ENCODE measurements around the gene ANKS3.

The ANKS3 gene

DNA sequence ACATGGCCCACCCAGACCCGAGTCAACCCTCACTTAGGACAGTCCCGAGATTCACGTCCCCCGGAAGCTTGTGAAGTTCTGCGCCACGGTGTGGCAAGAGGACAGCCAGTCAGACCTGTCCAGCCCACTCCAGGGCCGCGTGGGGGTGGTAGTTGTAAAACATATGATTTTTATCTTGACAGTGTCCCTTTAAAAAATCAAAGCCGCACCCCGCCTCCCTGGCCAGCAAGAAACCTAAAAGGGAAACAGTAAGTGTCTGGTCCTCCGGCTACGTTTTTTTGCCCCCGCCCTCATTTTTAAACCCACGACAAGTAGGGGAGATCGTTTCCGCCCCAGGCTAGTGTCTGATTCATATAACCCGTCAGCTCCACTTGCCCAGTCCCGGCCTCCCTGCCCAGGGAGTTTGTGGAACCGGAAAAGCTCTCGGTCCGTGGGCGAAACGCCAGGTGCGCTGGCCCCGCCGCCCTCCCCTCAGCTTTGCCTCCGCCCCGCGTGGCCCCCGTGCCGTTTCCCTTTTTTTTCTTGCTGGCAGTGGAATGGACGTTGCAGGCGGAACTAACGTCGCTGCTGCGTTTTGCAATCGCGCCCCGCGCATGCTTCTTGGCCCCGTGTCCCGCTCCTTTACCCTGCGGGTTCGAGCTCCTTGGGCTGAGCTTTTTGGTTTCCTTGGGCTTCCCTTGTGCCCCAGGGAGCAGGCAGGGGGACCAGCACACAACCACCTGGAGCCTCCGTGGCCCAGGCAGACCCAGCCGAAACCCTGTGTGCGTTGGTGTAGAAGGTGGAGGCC is 54.0 kb downstream of the ANKS3 start:
- Histone ChIP-seq H3K4me2 (no peak overlapping the region), H3K36me3 (peaks cover 74 to 100% (median 93%) of the 10 kb centered on the region in 11 experiments), H3K4me3 (no peak overlapping the region), H3K9ac (no peak overlapping the region), H3K27me3 (no peaks in the 10 kb centered on the region), H3K4me1 (peaks cover 10 to 63% (median 40%) of the 10 kb centered on the region in 10 experiments), H3K27ac (no peak overlapping the region), H3K9me3 (replicated peaks in 1 of 11) (no peaks in the 10 kb centered on the region), H4K20me1 (peaks cover 16 to 98% (median 59%) of the 10 kb centered on the region in 11 experiments; a peak in 20 of 22 replicates)
- TF ChIP-seq Cebpa-rat (IDR thresholded peaks at IDR 0.05): no peak

- Histone ChIP-seq H4K20me1 (peaks cover 16 to 90% (median 55%) of the 10 kb centered on the region in 11 experiments; a peak in 20 of 22 replicates), H3K9ac (peak overlapping the region in 1 of 11 experiments; percentile 37; a peak in 1 of 22 replicates), H3K4me3 (no peak overlapping the region), H3K27ac (no peak overlapping the region), H3K4me2 (no peak overlapping the region), H3K36me3 (peaks cover 71 to 98% (median 90%) of the 10 kb centered on the region in 11 experiments), H3K27me3 (no peaks in the 10 kb centered on the region), H3K9me3 (replicated peaks in 1 of 11) (no peaks in the 10 kb centered on the region), H3K4me1 (peaks cover 13 to 62% (median 36%) of the 10 kb centered on the region in 10 experiments)
- no peak for TF ChIP-seq Cebpa-rat (IDR thresholded peaks at IDR 0.05)
These were observed 54.8 kb downstream of the ANKS3 start for GRCh38 chr16:4679156-4679849.

DNA sequence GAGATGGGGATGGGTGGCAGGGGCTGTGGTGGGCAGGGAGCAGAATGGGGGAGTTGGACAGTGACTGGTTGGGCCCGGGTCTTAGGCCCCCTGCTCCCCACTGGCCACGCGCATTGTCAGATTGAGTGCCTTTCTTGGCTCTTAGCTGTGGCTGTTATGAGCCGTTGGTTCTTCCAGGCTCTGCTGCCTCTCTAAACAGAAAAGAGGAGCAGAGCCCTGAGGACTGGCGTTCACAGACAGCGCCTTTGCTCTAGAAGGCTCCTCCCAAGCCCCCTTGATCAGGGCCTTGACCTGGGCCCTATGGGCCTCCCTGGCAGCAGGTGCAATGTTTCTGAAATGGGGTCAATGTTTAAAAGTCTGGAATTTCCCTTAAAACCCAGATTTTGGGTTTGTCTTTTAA is 55.5 kb downstream of the ANKS3 start:
- Histone ChIP-seq H3K4me2 (peak overlapping the region in 1 of 11 experiments; percentile 3; a peak in 1 of 22 replicates), H3K27ac (peak overlapping the region in 1 of 11 experiments; percentile 1; a peak in 4 of 22 replicates), H4K20me1 (peaks cover 16 to 88% (median 55%) of the 10 kb centered on the region in 11 experiments; a peak in 20 of 22 replicates), H3K9me3 (replicated peaks in 1 of 11) (no peaks in the 10 kb centered on the region), H3K4me1 (peaks cover 13 to 68% (median 33%) of the 10 kb centered on the region in 10 experiments), H3K36me3 (peaks cover 73 to 98% (median 90%) of the 10 kb centered on the region in 11 experiments), H3K4me3 (no peak overlapping the region), H3K27me3 (no peaks in the 10 kb centered on the region), H3K9ac (peak overlapping the region in 1 of 11 experiments; percentile 37; a peak in 3 of 22 replicates)
- TF ChIP-seq Cebpa-rat (IDR thresholded peaks at IDR 0.05): no peak

GRCh38 chr16:4677994-4678393 is 56.1 kb downstream of the ANKS3 start:
- Histone ChIP-seq H3K9me3 (replicated peaks in 1 of 11) (no peaks in the 10 kb centered on the region), H3K4me2 (peak overlapping the region in 1 of 11 experiments; percentile 8; a peak in 2 of 22 replicates), H4K20me1 (peaks cover 16 to 88% (median 55%) of the 10 kb centered on the region in 11 experiments; a peak in 20 of 22 replicates), H3K9ac (no peak overlapping the region), H3K4me3 (no peak overlapping the region), H3K27ac (peak overlapping the region in 1 of 11 experiments; percentile 1; a peak in 1 of 22 replicates), H3K36me3 (peaks cover 73 to 98% (median 90%) of the 10 kb centered on the region in 11 experiments), H3K4me1 (peaks cover 13 to 66% (median 33%) of the 10 kb centered on the region in 10 experiments), H3K27me3 (no peaks in the 10 kb centered on the region)
- TF ChIP-seq Cebpa-rat (IDR thresholded peaks at IDR 0.05): no peak

- no peak overlapping the region for H3K9ac ChIP-seq
- H3K27me3 ChIP-seq: no peaks in the 10 kb centered on the region
- peaks cover 71 to 98% (median 89%) of the 10 kb centered on the region in 11 experiments for H3K36me3 ChIP-seq
- H3K4me2 ChIP-seq: no peak overlapping the region
- no peak overlapping the region for H3K27ac ChIP-seq
- H3K4me3 ChIP-seq: no peak overlapping the region
- no peaks in the 10 kb centered on the region for H3K9me3 ChIP-seq (replicated peaks in 1 of 11)
- H4K20me1 ChIP-seq: peaks cover 16 to 85% (median 51%) of the 10 kb centered on the region in 11 experiments; a peak in 20 of 22 replicates
- H3K4me1 ChIP-seq: peaks cover 13 to 60% (median 32%) of the 10 kb centered on the region in 10 experiments
- TF ChIP-seq Cebpa-rat (IDR thresholded peaks at IDR 0.05): no peak
These were observed 56.7 kb downstream of the ANKS3 start for GRCh38 chr16:4677390-4677789.

- no peaks in the 10 kb centered on the region for H3K9me3 ChIP-seq (replicated peaks in 1 of 11)
- H3K4me2 ChIP-seq: peak overlapping the region in 9 of 11 experiments; percentile 65 to 89 (median 74); a peak in 11 of 22 replicates
- no peaks in the 10 kb centered on the region for H3K27me3 ChIP-seq
- H3K36me3 ChIP-seq: peaks cover 69 to 98% (median 87%) of the 10 kb centered on the region in 11 experiments
- no peak overlapping the region for H3K4me3 ChIP-seq
- H3K9ac ChIP-seq: peak overlapping the region in 4 of 11 experiments; percentile 45 to 63 (median 59); a peak in 6 of 22 replicates
- H3K27ac ChIP-seq: peak overlapping the region in 7 of 11 experiments; percentile 40 to 62 (median 51); a peak in 9 of 22 replicates
- peaks cover 16 to 82% (median 45%) of the 10 kb centered on the region in 11 experiments; a peak in 20 of 22 replicates for H4K20me1 ChIP-seq
- no peak for TF ChIP-seq Cebpa-rat (IDR thresholded peaks at IDR 0.05)
- H3K4me1 ChIP-seq: peaks cover 13 to 55% (median 32%) of the 10 kb centered on the region in 10 experiments
These were observed 57.2 kb downstream of the ANKS3 start for GRCh38 chr16:4676831-4677230.

- H3K4me2 ChIP-seq: peak overlapping the region; percentile 26 to 89 (median 70); a peak in 21 of 22 replicates
- peaks cover 69 to 98% (median 87%) of the 10 kb centered on the region in 11 experiments for H3K36me3 ChIP-seq
These were observed 57.9 kb downstream of the ANKS3 start for GRCh38 chr16:4675864-4676786.

More at GRCh38 chr16:4675864-4676786, 57.9 kb downstream of the ANKS3 start:
- Histone ChIP-seq H3K9ac (peak overlapping the region; percentile 38 to 63 (median 55); a peak in 17 of 22 replicates), H3K4me1 (peaks cover 13 to 47% (median 32%) of the 10 kb centered on the region in 10 experiments), H3K4me3 (no peak overlapping the region), H4K20me1 (peaks cover 16 to 81% (median 42%) of the 10 kb centered on the region in 11 experiments; a peak in 20 of 22 replicates), H3K9me3 (replicated peaks in 1 of 11) (no peaks in the 10 kb centered on the region), H3K27ac (peak overlapping the region in 9 of 11 experiments; percentile 40 to 62 (median 50); a peak in 17 of 22 replicates), H3K27me3 (no peaks in the 10 kb centered on the region)
- TF ChIP-seq Cebpa-rat (IDR thresholded peaks at IDR 0.05): no peak

Data from BLaER1 treated with 17β-estradiol and CSF1 and Interleukin-3, amounts not matched to agents 10 nM and 100 nM (cell line).